ENCODE data around the gene LCP2.

GRCh38 chr5:170310256-170310926, 12.8 kb upstream of the LCP2 start:
- TF ChIP-seq EZH2phosphoT487 (IDR thresholded peaks at IDR 0.05; ENCODE audit: borderline replicate concordance) (no peak), CTCF (conservative IDR thresholded peaks at IDR 0.05; ENCODE audit: low read length) (no peak)

Data from Loucy (cell line).